Sigmoid colon (tissue), 7 donors: ENCODE results near the gene OXCT1. TPM values are rescaled to one million over a fixed set of nuclear protein-coding genes. Genes with fewer than 3 reads are reported as not detected.

Experiments used
- DNase-seq: peaks from one replicate; pipeline ENCODE4 v3.0.0-alpha.2; 2019
- H3K27ac ChIP-seq, 4 donors: fragments of 200-600 bp; sonication (generic); one replicate each; pipeline ENCODE4 v1.5.1; 2016 to 2019; ENCODE audit warnings: mild to moderate bottlenecking in 1 of 4
- H3K27me3 ChIP-seq, 3 donors: fragments of 200-600 bp; sonication (generic); one replicate each; pipeline ENCODE4 v1.5.1; 2019; ENCODE audit warnings: mild to moderate bottlenecking in 1 of 3
- H3K36me3 ChIP-seq, 4 donors: fragments of 200-600 bp; sonication (generic); one replicate each; pipeline ENCODE4 v1.5.1; 2016 to 2019
- H3K4me1 ChIP-seq, 4 donors: fragments of 200-600 bp; sonication (generic); one replicate each; pipeline ENCODE4 v1.5.1; 2017 to 2019
- H3K4me3 ChIP-seq, 4 donors: fragments of 200-600 bp; sonication (generic); one replicate each; pipeline ENCODE4 v1.5.1; 2017 to 2019; ENCODE audit warnings: mild to moderate bottlenecking in 2 of 4, moderate library complexity in 1 of 4
- H3K9me3 ChIP-seq, 4 donors: fragments of 200-600 bp in 3 of 4; sonication (generic) in 3 of 4; one replicate each; pipeline versions ENCODE4 v1.5.1 to v1.6.1; 2013 to 2019
- CTCF ChIP-seq, 4 experiments: fragments of 450-650 bp in 3 of 4; fragments of 200-600 bp in 1 of 4; IDR thresholded peaks; one replicate each; pipeline ENCODE4 v1.5.1; 2016 to 2019; ENCODE audit warnings: antibody characterized with exemption in 4 of 4, mild to moderate bottlenecking in 3 of 4, moderate library complexity in 2 of 4
- EP300 ChIP-seq, 4 donors: sonication (generic); formaldehyde crosslinking; IDR thresholded peaks; one replicate each; pipeline ENCODE4 v1.6.1; 2017; ENCODE audit warnings: antibody characterized with exemption in 4 of 4
- POLR2A ChIP-seq, 2 donors: fragments of 450-650 bp; IDR thresholded peaks; one replicate each; pipeline ENCODE4 v1.6.1; 2016; ENCODE audit warnings: antibody characterized with exemption in 2 of 2, mild to moderate bottlenecking in 2 of 2, moderate library complexity in 2 of 2
- POLR2AphosphoS5 ChIP-seq, 4 donors: sonication (generic); formaldehyde crosslinking; IDR thresholded peaks; one replicate each; pipeline ENCODE4 v1.6.1; 2017; ENCODE audit warnings: antibody characterized with exemption in 4 of 4
- WGBS, 2 donors: extraction: QIAGEN DNeasy Blood & Tissue Kit; methylation state at CpG; one replicate each; pipeline ENCODE4 v1.1.7; 2013; 5-methylcytosine and 5-hydroxymethylcytosine counted together
- intact Hi-C: fragments of 100-400 bp; cut with DNase I; formaldehyde crosslinking; loops from one replicate; pipeline ENCODE4 v1.15.1; 2023
- polyA plus RNA-seq, 3 donors: library from polyadenylated mRNA; stranded (reverse); fragments of 200-250 nt; gene quantifications; one replicate each; pipeline ENCODE4 v1.2.3, GENCODE V29; 2013
- total RNA-seq, 4 donors: library from RNA; depleted of rRNA; stranded (reverse); fragments of >200 nt; gene quantifications; one replicate each; pipeline ENCODE4 v1.1.0, GENCODE V29; 2016
- donor health status: healthy with polysubstance abuse.
- donor health status: Bipolar disorder and iron deficiency.
- donor health status: healthy.

Gene OXCT1
- total and polyA plus RNA-seq, 7 donors = 6.6 to 35.0 (median 26.1) TPM

GRCh38 chr5:41808294-41808693 is 61.9 kb downstream of the OXCT1 start:
- Histone ChIP-seq H3K27ac (no peak overlapping the region), H3K36me3 (peaks cover 0 to 8% (median 0%) of the 10 kb centered on the region in 4 donors), H3K4me1 (no peaks in the 10 kb centered on the region), H3K27me3 (no peaks in the 10 kb centered on the region), H3K9me3 (no peaks in the 10 kb centered on the region), H3K4me3 (no peak overlapping the region)
- intact Hi-C loops = no loop called here
- no peak for TF ChIP-seq POLR2A (IDR thresholded peaks at IDR 0.05)
- no peak for TF ChIP-seq CTCF (IDR thresholded peaks at IDR 0.05)
- no peak for TF ChIP-seq EP300 (IDR thresholded peaks at IDR 0.05)
- TF ChIP-seq POLR2AphosphoS5 (IDR thresholded peaks at IDR 0.05) = no peak
- no peak for DNase-seq
- 80 to 91% methylated on average over 3 of the region's 3 CpGs for WGBS, 2 donors

- TF ChIP-seq CTCF (IDR thresholded peaks at IDR 0.05) (no peak), POLR2A (IDR thresholded peaks at IDR 0.05) (no peak), POLR2AphosphoS5 (IDR thresholded peaks at IDR 0.05) (no peak), EP300 (IDR thresholded peaks at IDR 0.05) (no peak)
- intact Hi-C loops = no loop called here
Measured at GRCh38 chr5:41797662-41798061, 72.6 kb downstream of the OXCT1 start.

GRCh38 chr5:41796061-41796460 is 74.2 kb downstream of the OXCT1 start:
- intact Hi-C loops = no loop called here
- peaks cover 0 to 24% (median 19%) of the 10 kb centered on the region in 4 donors for H3K4me1 ChIP-seq
- no peak overlapping the region for H3K27ac ChIP-seq
- H3K9me3 ChIP-seq = no peaks in the 10 kb centered on the region
- no peak for DNase-seq
- H3K27me3 ChIP-seq = no peaks in the 10 kb centered on the region
- TF ChIP-seq EP300 (IDR thresholded peaks at IDR 0.05) (no peak), POLR2AphosphoS5 (IDR thresholded peaks at IDR 0.05) (no peak), CTCF (IDR thresholded peaks at IDR 0.05) (no peak), POLR2A (IDR thresholded peaks at IDR 0.05) (no peak)
- peaks cover 0 to 17% (median 0%) of the 10 kb centered on the region in 4 donors for H3K36me3 ChIP-seq
- no peak overlapping the region for H3K4me3 ChIP-seq

More at GRCh38 chr5:41797662-41798061, 72.6 kb downstream of the OXCT1 start:
- H3K27ac ChIP-seq = no peak overlapping the region
- no peaks in the 10 kb centered on the region for H3K27me3 ChIP-seq
- H3K4me1 ChIP-seq = peaks cover 0 to 24% (median 19%) of the 10 kb centered on the region in 4 donors
- 88 to 93% methylated on average over 2 of the region's 2 CpGs for WGBS, 2 donors
- no peak overlapping the region for H3K4me3 ChIP-seq
- H3K36me3 ChIP-seq = peaks cover 0 to 17% (median 0%) of the 10 kb centered on the region in 4 donors
- no peak for DNase-seq
- H3K9me3 ChIP-seq = no peaks in the 10 kb centered on the region

GRCh38 chr5:41795125-41795524 is 75.1 kb downstream of the OXCT1 start:
- no peaks in the 10 kb centered on the region for H3K27me3 ChIP-seq
- intact Hi-C loops = no loop called here
- no peak for DNase-seq
- peak overlapping the region in 3 of 4 donors; percentile 36 to 72 (median 37) for H3K27ac ChIP-seq
- H3K4me3 ChIP-seq = no peak overlapping the region
- peaks cover 0 to 9% (median 0%) of the 10 kb centered on the region in 4 donors for H3K36me3 ChIP-seq
- H3K9me3 ChIP-seq = no peaks in the 10 kb centered on the region
- TF ChIP-seq EP300 (IDR thresholded peaks at IDR 0.05) = no peak
- no peak for TF ChIP-seq POLR2A (IDR thresholded peaks at IDR 0.05)
- TF ChIP-seq CTCF (IDR thresholded peaks at IDR 0.05) = no peak
- TF ChIP-seq POLR2AphosphoS5 (IDR thresholded peaks at IDR 0.05) = no peak
- WGBS, 2 donors = 90 to 95% methylated on average over 6 of the region's 6 CpGs
- H3K4me1 ChIP-seq = peaks cover 0 to 24% (median 22%) of the 10 kb centered on the region in 4 donors

GRCh38 chr5:41794471-41794870 is 75.8 kb downstream of the OXCT1 start:
- peaks cover 0 to 28% (median 26%) of the 10 kb centered on the region in 4 donors for H3K4me1 ChIP-seq
- peaks cover 0 to 4% (median 0%) of the 10 kb centered on the region in 4 donors for H3K36me3 ChIP-seq
- DNase-seq = no peak
- H3K4me3 ChIP-seq = no peak overlapping the region
- TF ChIP-seq POLR2A (IDR thresholded peaks at IDR 0.05) = no peak
- no peak for TF ChIP-seq CTCF (IDR thresholded peaks at IDR 0.05)
- TF ChIP-seq EP300 (IDR thresholded peaks at IDR 0.05) = no peak
- TF ChIP-seq POLR2AphosphoS5 (IDR thresholded peaks at IDR 0.05) = no peak
- no peaks in the 10 kb centered on the region for H3K27me3 ChIP-seq
- no peaks in the 10 kb centered on the region for H3K9me3 ChIP-seq
- WGBS, 2 donors = 76 to 90% methylated on average over 4 of the region's 4 CpGs
- peak overlapping the region in 3 of 4 donors; percentile 36 to 72 (median 37) for H3K27ac ChIP-seq
- intact Hi-C loops = no loop called here
